Endothelial cell of umbilical vein (primary cell): ENCODE measurements around the gene NHERF2.

Source experiments
- CTCF ChIP-seq, 2 donors: IDR thresholded peaks; 1 replicate in 1 of 2; 2 replicates in 1 of 2; pipeline ENCODE4 v1.5.1; 2011; ENCODE audit warnings: low read length in 2 of 2, mild to moderate bottlenecking in 2 of 2, moderate library complexity in 2 of 2, control low read depth in 1 of 2, inconsistent platforms in 1 of 2, low read depth in 1 of 2; ENCODE audit not compliant: insufficient read depth in 1 of 2; ENCODE audit errors: extremely low read depth in 1 of 2
- EZH2 ChIP-seq: IDR thresholded peaks from 2 replicates; pipeline ENCODE4 v1.6.1; 2012; ENCODE audit warnings: borderline replicate concordance, low read depth, mild to moderate bottlenecking, moderate library complexity, low read length, inconsistent platforms; ENCODE audit not compliant: severe bottlenecking
- POLR2A ChIP-seq: IDR thresholded peaks from 2 replicates; pipeline ENCODE4 v1.6.1; 2012; ENCODE audit warnings: low read depth, mild to moderate bottlenecking, control low read depth, low read length
- POLR2AphosphoS5 ChIP-seq: IDR thresholded peaks from 2 replicates; pipeline ENCODE4 v1.6.1; 2012; ENCODE audit warnings: low read depth, mild to moderate bottlenecking, control low read depth, low read length, moderate library complexity; ENCODE audit not compliant: insufficient read depth

GRCh38 chr16:2042171-2042985 lies 15.7 kb downstream of the NHERF2 start:
- no peak for TF ChIP-seq CTCF (IDR thresholded peaks at IDR 0.05; ENCODE audit: extremely low read depth in 1 of 2, insufficient read depth in 1 of 2, low read depth in 1 of 2, low read length in 2 of 2)
- TF ChIP-seq POLR2AphosphoS5: no peak
- no peak for TF ChIP-seq POLR2A
- TF ChIP-seq EZH2: no peak
